ENCODE measurements around the gene SLC2A13. TPM values are rescaled to one million over a fixed set of nuclear protein-coding genes. Genes with fewer than 3 reads are reported as not detected.
"Not testable (repeated sequence)": the region's sequence is repeated elsewhere in the genome, so short reads cannot be mapped to it uniquely, and the experiment has no call there.

Gene SLC2A13
- polyA plus RNA-seq, 4 donors: 6.0 to 19.0 (median 13.1) TPM

DNA sequence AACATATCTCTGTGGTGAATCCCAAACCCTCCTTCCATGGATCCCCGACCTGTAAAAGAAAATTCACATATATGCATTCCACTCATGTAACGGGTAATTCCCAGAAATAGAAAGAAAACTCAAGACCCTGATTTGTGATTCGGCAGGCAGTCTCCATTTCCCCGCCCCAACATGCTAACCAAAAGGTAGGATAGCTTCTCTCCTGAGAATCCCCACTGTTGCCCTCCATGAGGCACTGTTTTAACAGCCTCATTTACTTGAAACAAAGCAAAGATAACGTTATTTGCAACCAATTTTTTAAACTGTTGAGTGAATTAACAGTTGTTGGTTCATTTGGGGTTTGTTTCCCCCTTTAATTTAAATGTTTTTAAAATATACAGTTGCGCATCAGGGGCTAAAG is 774 bp upstream of the SLC2A13 start:
- no peak for DNase-seq (ENCODE audit: low read depth in 4 of 4, low spot score in 3 of 4)

DNA sequence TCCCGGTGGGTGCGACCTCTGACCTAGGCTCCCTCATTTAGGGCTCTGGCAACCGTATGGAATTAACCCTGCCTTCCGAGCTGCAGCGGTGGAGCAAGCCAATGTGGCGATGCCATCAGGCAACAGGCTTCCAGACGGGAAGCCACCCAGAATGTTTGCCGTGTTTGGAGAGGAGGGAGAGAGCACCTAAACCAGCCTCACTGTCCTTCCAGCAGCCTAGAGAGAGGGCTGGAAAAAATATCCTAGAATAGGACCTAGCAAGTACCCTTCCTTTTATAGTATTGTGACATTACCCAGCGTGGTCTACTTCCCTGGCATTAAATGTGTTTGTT is 287 bp upstream of the SLC2A13 start:
- DNase-seq (ENCODE audit: low read depth in 4 of 4, low spot score in 3 of 4): no peak

DNA sequence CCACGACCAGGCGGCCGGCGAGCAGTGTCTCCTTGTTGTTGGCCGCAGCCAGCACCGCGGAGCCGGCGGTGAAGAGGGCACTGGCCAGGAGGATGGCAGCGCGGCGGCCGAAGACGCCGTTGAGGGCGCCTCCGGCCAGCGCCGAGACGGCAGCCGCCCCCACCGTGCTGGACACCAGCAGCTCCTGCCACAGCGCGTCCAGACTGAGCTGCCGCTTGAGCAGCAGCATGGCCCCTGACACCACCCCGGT is 691 bp downstream of the SLC2A13 start:
- peak in 1 of 4 donors; percentile 39 for DNase-seq (ENCODE audit: low read depth in 4 of 4, low spot score in 3 of 4)

DNA sequence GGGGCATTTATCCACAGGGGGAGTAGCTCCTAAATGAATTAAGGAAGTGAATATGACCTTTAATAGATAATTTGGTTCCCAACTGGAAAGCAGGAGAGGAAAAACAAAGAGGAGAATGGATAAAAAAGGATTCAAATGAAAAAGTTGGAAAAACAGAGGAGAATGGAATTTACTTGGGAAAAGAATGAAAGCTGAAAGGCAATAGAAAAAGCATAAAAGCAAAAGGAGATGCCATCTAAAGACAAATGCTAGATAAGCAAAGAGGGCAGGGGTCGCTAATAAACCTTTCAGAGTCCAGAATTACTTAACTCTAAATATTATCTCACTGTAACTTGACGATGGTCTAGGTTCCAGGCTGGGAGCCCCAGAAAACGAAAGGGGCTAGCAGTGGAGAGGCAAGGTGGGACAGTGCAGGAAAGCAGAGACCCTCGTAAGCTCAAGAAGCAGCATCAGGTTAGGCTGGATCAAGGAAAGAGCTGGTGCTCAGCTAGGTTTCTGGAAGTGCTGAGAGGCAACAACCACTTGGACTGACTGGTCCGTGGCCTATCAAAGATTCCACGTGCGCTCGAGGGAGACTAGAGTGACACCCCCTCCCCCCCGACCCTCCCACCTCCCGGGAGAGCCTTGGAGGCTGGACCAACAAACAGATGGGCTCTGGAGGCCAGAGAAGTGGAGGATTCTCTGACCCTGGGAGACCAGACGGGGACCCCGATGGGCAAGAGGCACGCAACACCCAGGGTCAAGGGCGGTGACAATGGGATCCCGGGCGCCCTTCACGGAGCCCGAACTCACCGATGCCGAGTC is 1.2 kb downstream of the SLC2A13 start:
- DNase-seq (ENCODE audit: low read depth in 4 of 4, low spot score in 3 of 4): no peak

DNA sequence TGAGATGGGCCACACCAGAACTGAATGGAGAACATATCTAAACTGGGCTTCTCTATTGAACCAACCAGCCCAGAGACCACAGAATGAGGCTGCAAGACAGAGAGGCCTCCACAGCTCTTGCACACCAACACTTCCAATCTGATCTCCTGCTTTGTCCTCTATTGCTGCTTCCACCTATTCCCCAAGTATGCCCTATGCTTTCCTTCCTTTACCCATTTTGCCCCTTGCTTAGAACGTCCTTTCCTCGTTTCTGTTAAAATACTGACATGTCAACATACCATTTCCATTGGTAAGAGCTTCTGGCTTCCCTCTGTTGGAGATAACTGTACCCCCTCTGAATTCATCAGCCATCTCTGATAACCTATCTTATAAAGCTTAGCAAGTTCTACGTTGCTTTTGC is 2.8 kb downstream of the SLC2A13 start:
- DNase-seq (ENCODE audit: low read depth in 4 of 4, low spot score in 3 of 4): no peak

DNA sequence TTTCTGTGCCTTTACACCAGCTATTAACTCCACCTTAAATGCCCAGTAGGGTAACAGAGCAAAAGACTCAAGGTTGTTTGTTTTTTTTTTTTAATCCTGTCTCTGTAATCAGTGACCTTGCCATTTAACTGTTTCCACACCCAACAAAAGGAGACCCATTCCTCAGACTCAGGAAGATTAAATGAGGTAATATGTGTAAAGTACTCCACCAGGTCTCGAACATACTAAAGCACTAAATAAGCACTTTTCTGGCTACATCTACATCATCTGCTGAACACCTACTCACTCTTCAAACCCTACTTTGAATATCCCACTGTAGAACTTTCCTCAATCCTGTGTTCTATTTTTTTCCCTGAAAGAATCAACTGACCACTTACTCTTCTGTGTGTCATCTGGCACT is 4.1 kb downstream of the SLC2A13 start:
- DNase-seq (ENCODE audit: low read depth in 4 of 4, low spot score in 3 of 4): no peak

DNA sequence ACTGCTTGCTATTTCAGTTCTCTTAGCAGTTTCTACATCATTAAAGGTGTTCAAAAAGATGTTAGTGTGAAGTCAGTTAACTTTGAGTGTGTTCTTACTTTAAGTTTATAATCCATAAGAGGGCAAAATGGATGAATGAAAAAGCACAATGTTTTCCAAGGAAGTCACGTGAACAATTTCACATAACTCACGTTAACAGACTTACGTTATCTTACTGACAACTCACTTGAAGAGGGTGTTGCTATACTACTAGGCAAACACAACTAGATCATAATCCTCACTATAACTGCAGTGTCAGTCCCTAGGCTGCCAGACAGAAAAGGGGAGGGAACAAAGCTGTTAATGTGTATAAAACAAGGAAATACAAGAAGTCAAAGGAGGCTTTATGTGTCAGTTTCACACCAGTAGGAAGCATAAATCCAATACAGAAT is 6.4 kb downstream of the SLC2A13 start:
- no peak for DNase-seq (ENCODE audit: low read depth in 4 of 4, low spot score in 3 of 4)

DNA sequence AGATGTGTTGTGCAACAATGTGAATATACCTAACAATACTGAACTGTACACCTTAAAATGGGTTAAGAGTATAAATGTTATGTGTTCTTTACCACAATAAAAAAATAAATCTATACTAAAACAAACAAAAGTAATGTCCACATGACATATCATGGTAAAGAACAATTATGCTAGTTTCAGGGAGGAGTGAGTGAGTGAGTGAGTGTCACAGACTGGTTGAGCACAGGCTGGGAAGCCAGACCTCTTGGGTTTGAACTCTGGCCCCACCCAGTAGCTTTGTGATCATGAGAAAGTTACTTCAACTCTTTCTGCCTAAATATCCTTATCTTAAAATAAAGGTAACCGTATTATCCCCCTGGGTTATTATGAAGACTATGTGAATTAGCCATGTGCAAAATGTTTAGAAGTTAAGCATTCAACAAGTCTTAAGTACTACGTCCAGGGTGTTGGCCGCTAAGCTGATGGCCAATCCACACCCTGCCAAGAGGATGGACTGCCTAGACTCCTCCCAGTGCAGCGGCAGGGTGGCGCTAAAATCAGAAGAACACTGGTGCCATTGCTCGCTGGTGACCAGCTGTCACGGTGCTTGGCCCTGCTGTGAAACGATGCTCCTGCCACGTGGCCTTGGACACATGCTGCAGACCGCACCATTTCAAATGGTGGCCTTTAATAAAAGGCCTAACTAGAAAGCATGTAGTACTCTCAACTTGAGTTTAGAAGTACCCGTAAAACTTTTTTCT is 7.3 kb downstream of the SLC2A13 start:
- DNase-seq (ENCODE audit: low read depth in 4 of 4, low spot score in 3 of 4): no peak

DNA sequence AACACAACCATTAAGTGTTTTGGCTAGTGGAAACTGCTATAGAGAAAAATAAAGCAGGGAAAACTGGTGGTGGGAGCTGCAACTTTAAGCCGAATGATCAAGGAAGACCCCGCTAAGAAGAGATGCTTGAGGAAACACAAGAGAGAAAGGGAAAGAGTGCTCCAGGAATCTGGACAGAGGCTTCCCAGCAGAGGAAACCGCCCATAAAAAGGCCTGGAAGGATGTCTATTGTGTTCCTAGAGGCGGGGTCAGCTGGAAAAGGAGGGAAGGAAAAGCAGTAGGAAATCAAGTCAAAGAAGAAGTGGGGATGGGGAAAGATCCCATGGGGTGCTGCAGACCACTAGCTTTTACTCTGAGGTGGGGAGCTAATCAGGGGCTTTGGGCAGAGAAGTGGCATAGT is 12.4 kb downstream of the SLC2A13 start:
- DNase-seq (ENCODE audit: low read depth in 4 of 4, low spot score in 3 of 4): no peak

DNA sequence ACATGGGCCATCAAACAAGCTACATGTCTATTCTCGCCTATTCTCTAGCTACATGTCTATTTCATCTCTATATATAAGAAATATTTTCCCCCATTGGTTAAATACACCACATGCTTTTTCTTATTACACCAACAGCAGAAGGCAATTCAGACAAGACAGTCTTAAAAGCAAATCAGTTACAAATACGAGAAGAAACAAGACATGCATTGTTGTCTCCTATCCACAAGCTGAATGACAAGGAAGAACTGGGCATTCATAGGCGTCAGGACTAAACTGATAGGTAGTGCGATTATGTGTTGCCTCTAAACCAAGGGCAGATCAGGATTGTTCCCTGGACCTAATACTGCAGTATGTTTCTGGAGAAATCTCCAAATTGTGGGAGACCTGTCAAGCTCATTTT is 19.4 kb downstream of the SLC2A13 start:
- no peak for DNase-seq (ENCODE audit: low read depth in 4 of 4, low spot score in 3 of 4)

DNA sequence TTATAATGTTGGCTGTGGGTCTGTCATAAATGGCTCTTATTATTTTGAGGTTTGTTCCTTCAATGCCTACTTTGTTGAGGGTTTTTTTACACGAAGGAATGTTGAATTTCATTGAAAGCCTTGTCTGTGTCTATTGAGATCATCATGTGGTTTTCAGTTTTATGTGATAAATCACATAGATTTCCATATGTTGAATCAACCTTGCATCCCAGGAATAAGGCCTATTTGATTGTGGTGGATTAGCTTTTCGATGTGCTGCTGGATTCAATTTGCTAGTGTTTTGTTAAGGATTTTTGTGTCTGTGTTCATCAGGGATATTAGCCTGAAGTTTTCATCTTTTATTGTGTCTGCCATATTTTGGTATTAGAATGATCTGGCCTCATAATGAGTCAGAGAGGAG is 27.6 kb downstream of the SLC2A13 start:
- DNase-seq (ENCODE audit: low read depth in 4 of 4, low spot score in 3 of 4): no peak

DNA sequence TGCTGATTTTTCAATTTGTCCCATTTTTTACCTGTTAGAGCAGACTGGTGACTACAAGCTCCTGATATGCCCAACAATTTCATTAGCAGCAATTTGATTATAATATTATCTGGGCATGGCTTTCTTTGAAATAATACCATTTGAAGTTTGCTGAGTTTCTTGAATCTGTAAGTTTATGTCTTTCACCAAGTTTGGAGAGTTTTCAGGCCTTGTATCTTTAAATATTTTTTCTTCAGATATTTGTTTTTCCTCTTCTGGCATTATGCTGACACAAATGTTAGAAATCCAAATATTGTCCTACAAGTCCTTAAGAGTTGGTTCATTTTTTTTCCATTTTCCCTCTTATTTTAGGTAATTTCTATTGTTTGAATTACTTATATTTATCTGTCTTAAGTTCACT is 30.4 kb downstream of the SLC2A13 start:
- no peak for DNase-seq (ENCODE audit: low read depth in 4 of 4, low spot score in 3 of 4)

DNA sequence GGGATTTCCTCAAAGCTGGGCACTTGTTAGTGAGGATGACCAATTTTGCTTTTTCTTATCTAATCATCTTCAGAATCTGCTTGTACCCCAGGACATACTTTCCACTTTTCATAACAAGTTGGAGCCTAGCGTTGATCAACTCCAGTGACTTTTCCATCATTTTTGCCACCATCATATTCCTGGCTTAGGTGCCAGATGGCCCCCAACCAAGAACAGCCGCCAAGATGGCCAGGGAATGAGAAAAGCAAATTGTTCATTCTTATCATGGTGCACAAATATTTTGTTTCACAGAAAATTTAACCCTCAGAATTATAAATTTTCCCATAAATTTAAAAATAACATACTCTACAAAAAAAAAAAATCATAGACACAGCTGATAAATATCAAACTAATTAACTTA is 37.5 kb downstream of the SLC2A13 start:
- DNase-seq (ENCODE audit: low read depth in 4 of 4, low spot score in 3 of 4): no peak

DNA sequence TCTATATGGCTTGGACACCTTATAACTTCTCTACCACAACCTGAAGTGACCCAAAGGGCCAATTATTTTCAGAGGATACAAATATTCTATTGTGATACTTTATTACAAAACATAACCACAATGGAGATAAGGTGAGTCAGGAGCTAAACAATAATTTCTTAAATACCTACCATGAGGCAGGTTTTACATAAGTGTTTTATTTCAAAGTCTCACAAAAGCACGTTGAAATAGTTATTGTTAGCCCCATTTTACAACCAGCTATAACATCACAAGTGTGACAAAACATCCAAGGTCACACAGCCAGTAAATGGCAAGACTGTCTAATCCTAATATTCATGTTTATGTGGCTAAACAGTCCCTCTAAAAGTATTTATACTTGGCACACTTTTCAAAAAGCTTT is 40.2 kb downstream of the SLC2A13 start:
- DNase-seq (ENCODE audit: low read depth in 4 of 4, low spot score in 3 of 4): no peak

DNA sequence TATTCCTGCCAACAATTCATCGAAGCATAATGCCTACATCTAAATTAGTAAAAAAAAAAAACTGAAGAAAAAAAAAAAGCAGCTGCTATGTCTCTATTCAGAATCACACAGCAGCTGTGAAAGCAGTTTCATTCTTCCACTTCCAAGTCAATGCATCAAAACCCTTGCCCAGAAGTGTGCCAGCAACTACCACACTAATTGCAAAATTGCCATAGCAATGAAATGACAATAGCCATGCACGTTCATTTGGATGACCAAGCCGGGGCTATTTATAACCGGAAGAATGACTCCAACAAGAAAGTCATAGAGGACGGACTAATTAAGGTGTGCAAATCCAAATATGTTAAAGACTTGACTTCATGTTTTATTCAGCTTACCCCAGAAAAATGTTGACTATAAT is 42.5 kb downstream of the SLC2A13 start:
- DNase-seq (ENCODE audit: low read depth in 4 of 4, low spot score in 3 of 4): no peak

DNA sequence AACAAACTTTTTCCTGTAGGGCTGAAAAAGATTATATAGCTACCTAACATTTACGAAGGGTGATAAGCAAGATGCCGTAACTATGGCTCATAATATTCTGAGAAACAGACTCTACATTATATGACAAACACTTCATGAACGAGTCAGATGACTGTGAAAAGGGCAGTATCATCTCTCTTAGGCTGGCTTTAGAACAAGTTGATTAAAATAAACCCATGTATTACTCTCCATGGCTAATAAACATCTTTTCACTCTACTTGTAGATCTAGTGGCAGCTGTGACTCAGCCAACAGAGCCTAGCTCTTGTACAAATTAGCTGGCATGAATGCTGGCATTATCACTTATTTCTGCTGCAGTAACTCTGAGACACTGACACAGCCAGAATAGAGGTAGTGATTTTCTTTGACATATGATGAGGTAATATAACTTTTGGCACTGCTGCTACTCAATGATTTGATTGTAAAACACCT is 47.1 kb downstream of the SLC2A13 start:
- no peak for DNase-seq (ENCODE audit: low read depth in 4 of 4, low spot score in 3 of 4)

DNA sequence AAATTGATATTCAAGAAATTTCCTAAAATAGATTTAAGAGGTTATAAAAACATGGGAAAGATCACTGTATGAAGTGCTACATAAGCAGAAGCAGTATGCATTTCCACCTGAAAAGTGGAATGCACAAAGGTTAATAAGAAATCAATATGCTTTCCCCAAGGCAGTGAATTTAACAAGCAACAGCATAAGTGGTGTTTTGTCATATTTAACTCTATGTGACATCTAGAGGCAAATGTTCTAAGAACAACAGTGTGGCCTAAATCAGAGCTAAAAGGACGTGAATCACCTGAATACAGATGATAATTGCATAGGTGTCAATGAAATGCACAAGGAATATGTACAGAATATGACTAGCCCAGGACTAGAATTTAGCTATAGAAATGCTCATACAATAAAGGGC is 49.5 kb downstream of the SLC2A13 start:
- no peak for DNase-seq (ENCODE audit: low read depth in 4 of 4, low spot score in 3 of 4)

DNA sequence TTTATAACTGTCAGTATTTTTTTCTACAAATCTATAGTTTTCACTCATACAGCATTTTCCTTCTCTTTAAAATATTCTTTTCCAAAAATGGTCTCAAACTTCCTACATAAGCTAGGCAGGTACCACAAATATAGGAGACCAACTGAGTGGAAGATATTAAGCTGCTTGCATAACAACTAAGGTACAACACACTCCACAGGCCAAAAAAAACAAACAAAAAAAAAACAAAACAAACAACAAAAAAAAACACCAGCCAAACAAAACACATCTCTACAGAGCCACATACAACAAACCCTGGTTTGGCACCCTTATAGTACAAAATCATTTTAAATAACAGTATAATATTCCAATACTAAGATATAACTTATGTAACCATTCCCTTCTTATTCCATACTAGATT is 50.1 kb downstream of the SLC2A13 start:
- no peak for DNase-seq (ENCODE audit: low read depth in 4 of 4, low spot score in 3 of 4)

DNA sequence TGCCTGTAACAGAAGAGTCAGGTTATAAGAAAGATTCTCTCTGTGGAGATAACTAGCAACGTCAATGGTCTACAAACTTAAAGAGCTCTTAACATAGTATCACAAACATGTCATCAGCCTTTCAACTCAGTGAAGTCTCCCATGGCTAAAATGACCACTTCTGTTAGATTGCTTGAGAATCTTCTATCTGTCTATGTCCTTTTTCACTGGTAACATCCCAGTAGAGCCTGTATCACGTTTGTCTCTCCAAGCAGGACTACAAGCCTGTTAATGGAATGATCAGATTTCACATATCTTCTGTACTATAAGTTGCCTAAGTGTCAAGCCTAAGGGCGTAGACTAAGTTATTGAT is 50.7 kb downstream of the SLC2A13 start:
- DNase-seq (ENCODE audit: low read depth in 4 of 4, low spot score in 3 of 4): no peak

DNA sequence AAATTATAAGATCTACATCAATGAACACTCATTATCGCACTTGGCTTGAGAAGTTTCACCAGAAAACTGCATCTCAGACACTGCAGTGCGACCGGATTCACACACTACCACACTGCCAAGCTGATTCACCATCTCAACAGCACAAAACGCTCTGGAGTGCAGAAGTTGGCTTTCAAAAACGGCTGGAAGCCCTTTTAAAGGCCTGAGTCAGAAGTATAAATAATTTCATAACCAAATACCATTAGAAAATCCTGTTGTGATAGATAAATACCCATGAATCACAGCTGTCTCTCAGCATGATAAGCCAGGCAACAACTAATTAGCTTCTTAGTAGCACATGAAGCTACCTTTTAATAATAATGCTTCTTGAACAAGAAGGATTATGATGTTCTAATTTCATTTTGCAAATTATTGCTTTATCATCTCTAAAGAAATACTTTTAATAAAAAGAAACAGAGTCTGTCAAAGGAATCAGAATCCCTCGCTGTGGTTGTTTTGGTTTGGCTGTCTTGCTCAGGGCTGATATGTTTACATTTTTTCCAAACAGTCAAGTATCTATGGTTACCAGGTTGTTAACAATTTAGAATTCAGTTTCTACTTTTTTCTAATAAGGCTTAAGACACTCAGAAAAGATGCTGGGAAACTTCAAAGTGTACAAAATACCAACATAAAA is 51.2 kb downstream of the SLC2A13 start:
- no peak for DNase-seq (ENCODE audit: low read depth in 4 of 4, low spot score in 3 of 4)

DNA sequence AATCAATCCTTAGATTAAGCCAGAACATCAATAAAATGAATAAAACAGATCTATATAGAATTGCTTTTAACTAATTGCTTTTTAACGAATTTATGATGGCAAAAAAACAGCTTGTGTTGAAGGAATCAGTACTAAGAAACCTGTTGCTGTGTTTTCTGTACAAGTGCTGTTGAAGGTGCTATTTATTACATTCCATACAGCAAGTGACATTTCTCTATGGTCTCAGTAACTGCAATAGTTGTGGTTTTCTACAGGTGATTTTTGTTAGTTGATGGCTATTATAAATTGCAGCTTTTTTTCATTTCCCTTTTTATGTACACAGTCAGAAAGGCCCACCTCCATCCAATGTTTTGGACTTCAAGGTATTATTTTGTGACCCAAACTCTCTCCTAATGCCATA is 56.6 kb downstream of the SLC2A13 start:
- no peak for DNase-seq (ENCODE audit: low read depth in 4 of 4, low spot score in 3 of 4)

DNA sequence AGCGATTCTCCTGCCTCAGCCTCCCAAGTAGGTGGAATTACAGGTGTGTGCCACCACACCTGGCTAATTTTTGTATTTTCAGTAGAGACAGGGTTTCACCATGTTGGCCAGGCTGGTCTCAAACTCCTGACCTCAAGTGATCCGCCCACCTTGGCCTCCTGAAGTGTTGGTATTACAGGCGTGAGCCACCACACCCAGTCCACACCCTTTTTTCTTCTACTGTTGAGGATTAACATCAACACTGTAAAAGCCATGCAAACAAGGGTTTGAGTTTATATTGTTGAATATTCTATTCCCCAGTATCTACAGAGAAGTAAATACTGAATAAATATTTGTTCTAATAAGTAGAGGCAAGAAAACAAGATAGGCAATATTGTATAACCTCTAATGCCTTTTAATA is 58.9 kb downstream of the SLC2A13 start:
- DNase-seq (ENCODE audit: low read depth in 4 of 4, low spot score in 3 of 4): not testable (repeated sequence)

All from left renal pelvis (tissue), 4 donors.